Measurements from ENCODE around the gene CSNK1D. TPM values are rescaled to one million over a fixed set of nuclear protein-coding genes. Genes with fewer than 3 reads are reported as not detected.

CSNK1D gene
- total and polyA plus RNA-seq, 7 donors: 73.5 to 139 (median 115) TPM

DNA sequence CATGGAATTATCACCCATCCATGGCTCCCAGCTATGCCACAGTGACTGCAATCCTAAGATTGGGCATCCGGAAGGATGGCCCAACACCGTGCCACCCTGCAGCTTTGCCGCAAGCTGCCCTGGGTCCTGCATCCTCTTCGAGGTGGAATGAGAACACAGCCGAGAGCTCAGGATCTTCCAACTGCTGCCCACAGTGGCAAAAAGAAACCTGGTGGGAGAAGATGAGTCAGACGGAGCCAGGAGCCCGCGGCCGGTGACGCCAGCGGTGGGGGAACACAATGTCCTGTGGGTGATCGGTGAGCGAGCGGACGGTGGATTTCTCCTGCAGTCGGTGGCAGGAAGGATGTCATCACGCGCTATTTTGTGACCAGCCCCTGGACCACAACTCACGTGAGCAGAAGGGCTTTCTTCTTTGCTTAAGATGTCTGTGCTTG, 23.8 kb upstream of the CSNK1D start:
- Histone ChIP-seq H3K27me3 (ENCODE audit: insufficient read depth in 3 of 3, low read length in 2 of 3) (no peaks in the 10 kb centered on the region), H3K4me1 (peaks cover 36% of the 10 kb centered on the region), H3K27ac (peak overlapping the region; percentile 93), H3K36me3 (ENCODE audit: insufficient read depth in 1 of 2, low read depth in 1 of 2) (no peaks in the 10 kb centered on the region), H3K9me3 (no peaks in the 10 kb centered on the region), H3K4me3 (peak overlapping the region; percentile 67)
- TF ChIP-seq, protein P1, sequence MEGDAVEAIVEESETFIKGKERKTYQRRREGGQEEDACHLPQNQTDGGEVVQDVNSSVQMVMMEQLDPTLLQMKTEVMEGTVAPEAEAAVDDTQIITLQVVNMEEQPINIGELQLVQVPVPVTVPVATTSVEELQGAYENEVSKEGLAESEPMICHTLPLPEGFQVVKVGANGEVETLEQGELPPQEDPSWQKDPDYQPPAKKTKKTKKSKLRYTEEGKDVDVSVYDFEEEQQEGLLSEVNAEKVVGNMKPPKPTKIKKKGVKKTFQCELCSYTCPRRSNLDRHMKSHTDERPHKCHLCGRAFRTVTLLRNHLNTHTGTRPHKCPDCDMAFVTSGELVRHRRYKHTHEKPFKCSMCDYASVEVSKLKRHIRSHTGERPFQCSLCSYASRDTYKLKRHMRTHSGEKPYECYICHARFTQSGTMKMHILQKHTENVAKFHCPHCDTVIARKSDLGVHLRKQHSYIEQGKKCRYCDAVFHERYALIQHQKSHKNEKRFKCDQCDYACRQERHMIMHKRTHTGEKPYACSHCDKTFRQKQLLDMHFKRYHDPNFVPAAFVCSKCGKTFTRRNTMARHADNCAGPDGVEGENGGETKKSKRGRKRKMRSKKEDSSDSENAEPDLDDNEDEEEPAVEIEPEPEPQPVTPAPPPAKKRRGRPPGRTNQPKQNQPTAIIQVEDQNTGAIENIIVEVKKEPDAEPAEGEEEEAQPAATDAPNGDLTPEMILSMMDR (IDR thresholded peaks at IDR 0.05): no peak
- 18 to 40% (median 26%) methylated on average over 19 of the region's 19 CpGs for WGBS, 3 donors
- DNase-seq (peak; percentile 94 to 96), ATAC-seq (peak; percentile 65 to 75 (median 68))
- intact Hi-C loops (cut with DNase I): no loop called here

- WGBS, 3 donors: 33 to 49% (median 39%) methylated on average over 7 of the region's 7 CpGs
- intact Hi-C loops (cut with DNase I): no loop called here
- H3K36me3 ChIP-seq (ENCODE audit: insufficient read depth in 1 of 2, low read depth in 1 of 2): no peaks in the 10 kb centered on the region
These were observed 23.2 kb upstream of the CSNK1D start for GRCh38 chr17:82296511-82297279.

GRCh38 chr17:82295472-82295814, 21.9 kb upstream of the CSNK1D start:
- H3K4me3 ChIP-seq: no peak overlapping the region
- TF ChIP-seq, protein P1 (IDR thresholded peaks at IDR 0.05): no peak
- no peak for ATAC-seq
- no peaks in the 10 kb centered on the region for H3K36me3 ChIP-seq (ENCODE audit: insufficient read depth in 1 of 2, low read depth in 1 of 2)
- no peaks in the 10 kb centered on the region for H3K27me3 ChIP-seq (ENCODE audit: insufficient read depth in 3 of 3, low read length in 2 of 3)
- H3K4me1 ChIP-seq: peaks cover 36% of the 10 kb centered on the region
- intact Hi-C loops (cut with DNase I): no loop called here
- no peaks in the 10 kb centered on the region for H3K9me3 ChIP-seq
- no peak overlapping the region for H3K27ac ChIP-seq
- DNase-seq: no peak
- 69 to 74% (median 70%) methylated on average over 4 of the region's 4 CpGs for WGBS, 3 donors

More at GRCh38 chr17:82296511-82297279, 23.2 kb upstream of the CSNK1D start:
- Histone ChIP-seq H3K4me3 (peak overlapping the region; percentile 67), H3K27ac (peak overlapping the region; percentile 93), H3K27me3 (ENCODE audit: insufficient read depth in 3 of 3, low read length in 2 of 3) (no peaks in the 10 kb centered on the region), H3K9me3 (no peaks in the 10 kb centered on the region), H3K4me1 (peaks cover 36% of the 10 kb centered on the region)
- TF ChIP-seq, protein P1 (IDR thresholded peaks at IDR 0.05): no peak
- ATAC-seq (no peak), DNase-seq (no peak)

- intact Hi-C loops (cut with DNase I): no loop called here
- Histone ChIP-seq H3K9me3 (no peaks in the 10 kb centered on the region), H3K36me3 (ENCODE audit: insufficient read depth in 1 of 2, low read depth in 1 of 2) (no peaks in the 10 kb centered on the region), H3K27ac (peak overlapping the region; percentile 83), H3K4me1 (peaks cover 36% of the 10 kb centered on the region), H3K4me3 (peak overlapping the region; percentile 60), H3K27me3 (ENCODE audit: insufficient read depth in 3 of 3, low read length in 2 of 3) (no peaks in the 10 kb centered on the region)
- TF ChIP-seq, protein P1 (IDR thresholded peaks at IDR 0.05): no peak
- ATAC-seq: peak in 1 of 4 donors; percentile 9
- WGBS, 3 donors: 54 to 78% (median 57%) methylated on average over 15 of the region's 15 CpGs
- no peak for DNase-seq
These were observed 20.7 kb upstream of the CSNK1D start for GRCh38 chr17:82294064-82294773.
